Stimulated activated CD8-positive, alpha-beta memory T cell treated with anti-CD3 and anti-CD28 coated beads, Interleukin-12 subunit alpha, Interleukin-12 subunit beta, amount 100 ng/mL, for 24 hours (primary cell): ENCODE results near the gene USP20.

ENCODE experiments used
- DNase-seq: peaks from one replicate; pipeline ENCODE4 v3.0.0-alpha.2; 2020; ENCODE audit errors: extremely low read depth

Gene USP20

GRCh38 chr9:129823542-129823934 is 11.7 kb upstream of the USP20 start:
- DNase-seq = no peak

- peak; percentile 81 for DNase-seq
These were observed 11.2 kb upstream of the USP20 start, which contains the start of gene TOR1A for GRCh38 chr9:129823935-129824601. Gene TOR1A, minus strand, starts transcription at chr9:129824136. Its CDS starts 51 bp downstream, at chr9:129824085.

DNA sequence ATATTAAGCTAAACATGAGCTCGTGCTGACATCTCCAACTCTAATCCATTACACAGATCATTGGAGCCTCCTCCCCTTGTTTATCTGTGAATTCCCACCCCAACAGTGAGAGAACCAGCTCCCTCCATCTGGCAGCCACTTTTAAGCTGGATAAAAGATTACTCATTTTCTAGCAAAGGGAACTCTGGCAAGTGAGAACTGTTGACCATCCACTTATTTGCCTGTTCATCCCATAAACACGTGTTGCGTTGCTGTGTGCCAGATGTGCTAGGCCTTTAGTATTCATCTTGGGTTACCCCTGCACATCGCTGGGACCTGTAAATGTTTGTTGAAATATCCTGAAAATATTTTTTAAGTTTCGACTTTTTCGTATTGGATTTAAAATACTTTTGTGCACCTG is 8.9 kb upstream of the USP20 start:
- DNase-seq = no peak

GRCh38 chr9:129826759-129827158 is 8.5 kb upstream of the USP20 start:
- no peak for DNase-seq

- no peak for DNase-seq
These were observed 7.2 kb upstream of the USP20 start for GRCh38 chr9:129828051-129828450.

DNA sequence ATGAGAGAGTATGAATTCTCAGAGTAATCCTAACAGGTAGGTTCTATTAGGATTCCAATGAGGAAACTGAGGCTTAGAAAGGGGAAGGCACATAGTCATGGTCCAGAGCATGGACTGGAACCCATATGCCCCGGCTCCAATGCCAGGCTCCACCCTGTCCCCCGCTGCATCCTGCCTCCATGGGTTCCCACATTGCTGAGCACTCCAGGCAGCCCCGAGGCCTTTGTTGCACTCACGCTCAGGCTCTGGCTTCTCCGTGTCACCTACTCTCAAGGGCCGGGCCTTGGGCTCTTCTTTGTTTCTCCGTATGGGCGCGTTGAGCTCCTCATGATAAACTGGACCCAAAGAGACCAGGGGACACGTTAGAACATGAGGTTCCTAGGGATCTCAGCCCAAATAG is 6.3 kb upstream of the USP20 start:
- DNase-seq = no peak

GRCh38 chr9:129832982-129833381 is 2.3 kb upstream of the USP20 start:
- DNase-seq = no peak

DNA sequence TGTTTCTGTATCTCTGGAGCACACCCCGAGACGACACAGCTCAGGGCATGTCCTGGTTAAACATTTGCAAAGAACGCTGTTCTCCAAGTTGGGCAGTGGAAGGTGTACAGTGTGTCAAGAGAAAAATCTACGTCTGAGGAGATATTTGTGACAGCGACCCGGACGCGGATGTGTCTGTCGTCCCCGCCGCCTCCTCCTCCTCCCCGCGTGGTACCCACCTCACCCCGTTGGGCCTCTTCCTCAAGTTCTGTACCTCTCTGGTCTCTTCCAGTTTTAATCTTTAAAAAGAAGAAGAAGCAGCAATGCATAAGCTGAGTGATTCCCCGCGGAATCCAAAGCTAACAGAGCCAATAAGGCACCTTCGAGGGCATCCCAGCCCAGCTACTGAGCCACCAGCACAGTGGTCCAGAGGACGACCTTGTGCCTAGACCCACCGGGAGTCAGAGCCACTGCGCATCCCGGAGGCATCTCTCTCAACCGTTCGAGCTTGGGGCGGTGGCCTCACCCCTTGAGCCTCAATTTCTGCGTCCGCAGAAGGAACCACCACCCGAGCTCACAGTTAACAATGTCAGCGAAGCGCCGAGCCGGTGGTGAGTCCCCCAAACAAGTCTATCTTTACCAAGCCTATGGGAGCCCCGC is 650 bp upstream of the USP20 start:
- no peak for DNase-seq

DNA sequence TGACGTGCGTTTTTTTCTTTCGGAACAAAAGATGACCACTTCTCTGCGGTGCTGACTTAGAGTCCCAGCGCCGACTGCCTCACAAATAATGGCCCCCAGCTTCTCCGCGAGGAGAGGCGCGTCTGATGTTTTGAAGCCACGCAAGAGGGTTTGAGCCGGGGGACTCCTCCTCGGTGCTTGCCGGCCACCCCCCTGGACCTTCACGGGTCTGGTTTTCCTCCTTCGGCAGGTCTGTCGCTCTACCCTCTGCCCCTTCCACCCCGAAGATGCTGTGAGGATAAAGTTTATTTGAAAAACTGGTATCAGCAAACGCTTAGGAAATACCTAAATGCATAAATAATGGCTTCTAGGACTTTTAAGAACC is 584 bp downstream of the USP20 start:
- no peak for DNase-seq

GRCh38 chr9:129836311-129837007 is 1.2 kb downstream of the USP20 start:
- DNase-seq = no peak

DNA sequence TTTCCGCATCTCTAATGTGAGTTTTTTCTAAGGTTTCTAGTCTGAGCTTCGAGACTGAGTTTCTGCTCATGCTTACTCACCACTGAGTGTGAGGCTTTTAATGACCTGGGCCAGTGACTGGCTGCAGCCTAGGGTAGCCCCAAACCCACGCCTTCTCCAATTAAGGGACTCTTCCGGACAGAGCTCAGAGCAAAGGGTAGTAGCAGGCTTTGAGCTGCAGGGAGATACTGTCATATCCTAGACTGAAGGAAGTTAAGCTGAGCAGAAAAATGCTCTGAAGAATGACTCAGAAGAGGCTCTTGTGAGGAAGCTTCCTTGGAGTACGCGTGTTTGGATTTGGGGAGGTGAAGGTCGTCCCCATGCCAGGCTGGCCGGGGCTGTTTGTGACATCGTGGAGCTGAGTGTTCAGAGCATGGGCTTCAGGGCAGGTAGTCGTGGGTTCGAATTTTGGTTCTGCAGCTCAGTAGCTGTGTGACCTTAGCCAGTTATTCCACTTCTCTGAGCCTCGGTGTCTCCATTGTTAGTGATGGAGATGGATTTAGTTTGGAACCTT is 3.5 kb downstream of the USP20 start:
- DNase-seq = no peak

- DNase-seq = no peak
These were observed 4.2 kb downstream of the USP20 start for GRCh38 chr9:129839324-129840023.

- DNase-seq = no peak
These were observed 4.8 kb downstream of the USP20 start for GRCh38 chr9:129840034-129840433.

- no peak for DNase-seq
These were observed 5.8 kb downstream of the USP20 start for GRCh38 chr9:129841071-129841470.

DNA sequence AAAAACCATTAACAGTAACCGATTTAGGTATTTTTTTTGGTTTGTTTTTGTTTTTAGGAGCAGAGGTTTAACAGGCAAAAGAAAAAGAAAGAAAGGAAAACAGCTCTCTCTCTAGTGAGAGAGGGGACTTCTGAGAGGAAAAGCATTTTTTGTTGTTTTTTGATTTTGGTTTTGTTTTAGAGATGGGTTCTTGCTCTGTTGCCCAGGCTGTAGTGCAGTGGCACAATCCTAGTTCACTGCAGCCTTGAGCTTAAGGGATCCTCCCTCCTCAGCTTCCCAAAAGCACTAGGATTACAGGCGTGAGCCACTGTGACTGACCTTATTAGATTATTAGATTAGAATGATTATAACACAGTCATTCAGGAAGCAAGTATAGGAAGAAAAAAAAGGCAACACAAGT is 10.1 kb downstream of the USP20 start:
- DNase-seq = no peak

DNA sequence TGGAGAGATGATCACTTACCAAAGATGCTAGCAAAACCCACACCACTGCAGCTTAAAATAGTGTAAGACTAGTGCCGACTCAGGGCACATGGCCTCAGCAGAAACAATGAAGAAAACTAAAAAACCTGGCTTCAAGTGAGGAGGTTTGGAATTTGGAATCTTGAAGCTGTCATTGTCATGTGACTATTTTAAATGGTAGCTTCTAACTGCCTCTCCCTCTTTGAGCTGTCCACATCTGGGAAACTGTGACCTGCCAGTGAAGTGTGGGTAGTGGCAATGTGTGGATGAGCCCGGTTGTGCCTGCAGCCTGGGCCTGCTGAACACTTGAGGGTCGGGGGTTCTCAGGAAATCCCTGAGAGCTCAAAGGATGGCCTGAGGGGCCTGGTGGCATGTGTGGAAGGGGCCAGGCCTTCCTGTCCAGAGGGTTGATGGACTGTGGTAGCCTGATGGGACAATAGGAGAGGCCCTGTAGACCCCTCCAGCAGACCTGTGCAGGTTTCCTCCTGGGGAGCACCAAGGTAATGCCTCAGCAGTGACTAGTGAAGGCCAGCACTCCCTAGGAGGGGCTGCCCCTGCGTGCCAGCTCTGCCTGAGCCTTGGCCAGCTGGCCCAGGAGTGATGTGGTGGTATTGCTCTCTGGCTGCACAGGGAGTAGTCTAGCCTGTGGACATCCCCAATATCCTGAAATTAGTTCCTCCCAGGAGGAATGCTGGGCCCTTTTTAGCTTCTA is 13.6 kb downstream of the USP20 start:
- no peak for DNase-seq

DNA sequence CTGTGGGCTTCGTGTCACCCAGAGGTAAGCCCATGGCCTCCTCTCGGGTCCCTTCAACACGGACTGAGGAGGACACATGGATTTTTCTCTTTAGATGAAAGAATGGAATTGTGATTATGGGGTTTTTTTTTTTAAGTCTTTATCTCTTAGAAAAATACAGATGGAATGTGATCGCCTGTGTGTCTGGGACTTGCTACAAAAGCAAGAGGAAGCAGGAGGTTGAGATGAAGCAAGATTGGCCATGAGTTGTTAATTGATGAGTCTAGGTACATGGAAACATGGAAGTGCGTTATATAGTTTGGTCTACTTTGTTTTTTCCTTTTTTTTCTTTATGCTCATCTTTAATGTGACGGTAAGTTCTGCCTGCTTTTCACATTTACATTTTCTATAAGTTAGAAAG is 14.6 kb downstream of the USP20 start:
- no peak for DNase-seq

DNA sequence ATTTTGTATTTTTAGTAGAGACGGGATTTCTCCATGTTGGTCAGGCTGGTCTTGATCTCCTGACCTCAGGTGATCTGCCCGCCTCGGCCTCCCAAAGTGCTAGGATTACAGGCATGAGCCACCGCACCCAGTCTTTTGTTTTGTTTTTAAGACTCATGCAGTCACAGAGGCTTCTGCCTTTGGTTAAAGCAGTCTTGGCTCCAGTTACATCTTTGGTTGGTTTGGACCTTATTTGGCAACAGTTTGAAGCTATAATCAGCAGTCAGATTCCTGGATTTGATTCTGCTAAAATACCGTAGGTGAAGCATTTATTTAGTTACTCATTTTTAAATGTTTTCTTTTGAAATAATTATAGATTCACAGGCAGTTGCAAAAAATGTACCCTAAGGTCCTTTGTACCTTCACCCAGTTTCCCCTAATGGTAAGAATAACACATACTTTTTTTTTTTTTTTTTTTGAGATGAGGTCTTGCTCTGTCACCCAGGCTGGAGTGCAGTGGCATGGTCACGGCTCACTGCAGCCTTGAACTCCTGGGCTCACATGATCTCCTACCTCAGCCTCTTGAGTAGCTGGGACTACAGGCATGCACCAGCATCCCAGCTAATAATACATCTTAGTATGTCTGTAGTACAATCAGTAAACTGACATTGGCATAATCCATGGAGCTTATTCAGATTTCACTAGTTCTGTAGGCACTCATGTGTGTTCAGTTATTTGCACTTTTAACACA is 15.7 kb downstream of the USP20 start:
- DNase-seq = no peak

- no peak for DNase-seq
These were observed 16.6 kb downstream of the USP20 start for GRCh38 chr9:129851821-129852220.

DNA sequence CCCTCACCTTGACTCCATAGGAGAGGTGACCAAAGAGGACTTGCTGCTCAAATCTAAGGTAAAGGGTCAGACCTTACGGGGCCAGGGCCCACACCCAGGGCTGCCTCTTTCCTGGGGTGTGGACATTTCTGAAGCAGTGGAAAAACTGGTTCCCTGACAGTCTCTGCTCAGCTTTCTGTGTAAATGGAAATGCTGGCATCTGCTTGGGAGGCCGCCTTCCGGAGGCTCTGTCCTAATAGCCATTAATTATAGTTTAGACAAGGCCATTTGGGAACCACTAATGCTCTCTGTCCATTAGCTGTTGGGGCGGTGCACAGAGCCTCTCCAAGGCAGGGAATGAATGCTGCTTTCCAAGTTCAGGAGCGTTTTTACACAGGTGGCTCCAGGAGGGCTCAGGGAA is 17.3 kb downstream of the USP20 start:
- no peak for DNase-seq

DNA sequence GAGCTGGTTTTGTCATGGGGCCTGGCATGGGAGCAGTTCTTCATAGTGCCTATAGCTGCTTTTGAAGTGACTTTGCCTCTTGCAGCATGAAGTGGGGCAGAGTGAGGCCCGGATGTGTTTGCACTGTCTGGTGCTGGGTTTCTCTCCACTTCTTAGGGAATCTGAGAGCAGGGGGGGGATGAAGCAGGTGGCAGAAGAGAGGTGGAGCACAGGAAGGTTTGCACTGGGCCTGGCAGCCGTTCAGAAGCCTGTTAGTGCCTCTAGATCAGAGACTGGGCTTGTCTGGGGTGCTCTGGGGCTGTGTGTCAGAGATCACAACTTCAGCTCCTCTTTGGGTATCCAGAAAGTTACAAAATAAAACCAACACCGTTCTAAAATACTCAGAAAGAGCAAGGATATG is 18.4 kb downstream of the USP20 start:
- DNase-seq = no peak
